Epidermal melanocyte (primary cell): ENCODE measurements around the gene CIBAR2.

Source experiments
- DNase-seq: peaks from one replicate; pipeline ENCODE4 v3.0.0; 2011; ENCODE audit warnings: low spot score; ENCODE audit not compliant: insufficient read length

CIBAR2 gene

DNA sequence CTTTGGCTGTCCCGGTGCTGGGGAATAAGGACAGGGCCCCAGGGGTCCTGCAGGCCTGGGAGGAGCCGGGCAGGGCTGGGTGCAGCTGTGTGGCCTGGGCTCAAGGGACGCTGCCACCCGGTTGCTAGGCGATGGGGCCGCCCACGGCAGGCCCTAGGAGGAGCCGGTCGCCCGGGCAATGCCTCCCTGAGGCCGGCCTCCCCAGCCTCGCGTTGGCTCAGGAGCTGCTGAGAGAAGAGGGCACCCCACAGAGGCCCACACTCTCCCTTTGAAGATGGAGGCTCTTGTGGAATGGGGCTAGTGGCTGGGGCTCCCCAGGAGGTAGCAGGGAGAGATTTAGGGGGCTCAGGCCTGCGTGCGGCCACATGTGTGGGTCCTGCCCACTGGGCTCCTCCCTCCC lies at the start of gene CIBAR2:
Gene CIBAR2, minus strand, starts transcription at position 109 of the 400 bp plus-strand sequence. CDS start 120 bp downstream, outside the sequence.
- no peak for DNase-seq

DNA sequence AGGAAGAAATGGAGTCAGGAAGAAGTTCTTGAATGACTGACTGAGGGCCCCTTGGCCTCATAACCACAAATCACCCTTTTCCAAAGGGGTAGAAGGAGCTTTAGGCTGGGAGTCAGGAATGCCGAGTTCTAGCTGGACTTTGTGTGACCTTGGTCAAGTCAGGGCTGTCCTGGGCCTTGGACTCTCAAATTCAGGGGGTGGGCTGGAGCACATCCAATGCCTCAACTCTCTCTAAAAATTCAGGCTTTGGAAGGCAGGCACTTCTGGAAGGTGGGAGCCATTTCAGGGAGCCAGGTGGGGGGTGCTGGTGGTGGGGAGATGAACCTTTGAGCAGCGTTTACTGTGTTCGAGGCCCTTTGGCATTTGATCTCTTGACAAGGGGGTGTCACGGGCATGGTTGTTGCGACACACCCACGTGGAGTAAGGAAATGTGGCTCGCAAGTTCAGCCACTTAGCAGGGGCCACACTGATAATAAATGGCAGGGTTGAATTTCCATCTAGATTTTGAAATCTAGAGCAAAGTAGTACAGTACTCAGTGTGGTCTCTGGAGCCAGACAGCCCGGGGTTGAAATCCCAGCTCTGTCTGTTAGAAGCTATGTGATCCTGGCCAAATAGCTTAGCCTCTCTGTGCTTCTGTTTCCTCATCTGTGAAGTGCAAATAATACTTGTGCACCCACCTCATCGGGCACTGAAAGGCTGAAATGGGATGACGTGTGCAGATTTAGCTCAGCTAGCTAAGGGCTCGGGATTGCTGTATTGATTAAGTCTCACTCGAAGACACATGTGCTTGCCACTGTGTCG lies 47.1 kb upstream of the CIBAR2 start:
- no peak for DNase-seq

DNA sequence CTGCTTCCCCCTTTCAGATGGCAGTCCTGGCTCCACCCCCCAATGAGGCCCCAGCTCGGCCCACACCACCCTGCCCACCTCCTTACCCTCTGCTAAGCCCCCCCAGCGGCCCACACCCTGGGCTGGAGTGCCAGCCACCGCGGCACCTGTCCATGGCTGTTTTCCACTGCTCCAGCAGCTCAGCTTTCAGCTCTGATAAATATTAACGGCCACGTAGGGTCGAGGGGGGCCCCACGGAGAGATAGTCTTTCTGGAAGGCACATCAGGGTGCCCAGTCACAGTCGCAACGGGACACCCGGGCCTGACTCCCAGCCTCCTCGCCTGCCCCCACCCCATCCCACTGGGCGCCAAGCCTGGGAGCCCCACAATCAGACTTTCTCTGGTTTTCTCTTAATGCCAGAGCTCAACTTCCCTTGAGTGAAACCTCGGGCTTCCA lies 46.5 kb upstream of the CIBAR2 start:
- DNase-seq = no peak

DNA sequence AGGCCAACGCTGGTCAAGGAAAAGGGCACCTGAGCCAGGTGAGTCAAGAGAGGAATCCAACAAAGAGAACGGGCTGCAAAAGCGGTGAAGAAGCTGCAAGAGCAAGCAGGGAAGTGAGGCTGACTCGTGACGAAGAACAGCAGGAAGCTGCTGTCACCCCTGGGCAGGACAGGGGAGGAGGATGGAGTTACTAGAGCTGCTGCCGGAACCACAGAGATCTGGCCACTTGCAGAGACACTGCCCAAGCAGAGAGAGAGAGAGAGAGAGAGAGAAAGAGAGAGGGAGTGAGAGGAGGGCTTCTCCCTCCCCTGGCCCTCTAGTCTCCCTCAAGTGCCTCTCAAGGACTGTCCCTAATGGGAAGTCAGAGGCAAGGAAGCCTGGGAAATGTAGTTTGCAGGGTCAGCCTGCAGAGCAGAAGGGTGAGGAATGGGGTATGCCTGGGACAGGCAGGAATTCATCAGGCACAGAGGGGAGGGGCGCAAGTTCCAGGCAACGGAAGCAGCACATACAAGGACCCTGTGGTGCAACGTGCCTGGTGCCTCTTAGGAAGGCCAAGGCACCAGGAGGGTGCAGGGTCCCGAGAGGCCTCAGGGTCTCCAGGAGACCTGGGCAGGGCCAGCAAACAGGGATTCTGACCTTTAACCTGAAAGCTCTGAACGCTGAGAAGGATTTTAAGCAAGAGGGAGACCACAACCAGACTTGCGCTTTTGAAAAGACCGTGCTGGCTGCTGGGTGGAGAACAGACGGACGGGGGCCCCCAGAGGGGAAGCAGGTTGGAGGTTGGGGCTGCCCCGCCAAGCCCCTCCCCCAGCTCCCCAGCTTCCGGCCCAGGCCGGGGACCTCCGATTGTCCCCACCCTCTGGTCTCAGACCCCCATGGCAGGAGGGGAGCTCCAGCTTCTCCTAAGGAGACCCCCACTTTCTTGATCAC lies 45.8 kb upstream of the CIBAR2 start:
- no peak for DNase-seq

DNA sequence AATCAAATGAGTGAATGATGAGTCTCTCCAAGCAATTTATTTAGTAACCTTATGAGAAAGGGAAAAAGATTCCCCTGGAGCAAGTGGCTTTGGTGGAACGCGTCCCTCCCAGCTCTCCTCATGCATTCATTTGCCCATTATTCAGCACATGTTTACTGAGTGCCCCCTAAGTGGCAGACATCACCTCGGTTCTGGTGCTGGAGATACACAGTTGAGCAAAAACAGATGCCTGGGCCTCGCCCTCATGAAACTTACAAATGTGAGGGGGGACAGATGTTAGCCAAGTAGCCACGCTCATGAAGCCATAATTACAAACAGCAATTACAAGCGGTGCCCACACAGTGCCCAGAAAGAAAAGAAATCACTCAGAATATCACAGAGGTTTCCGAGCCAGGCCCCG lies 45.1 kb upstream of the CIBAR2 start:
- no peak for DNase-seq

DNA sequence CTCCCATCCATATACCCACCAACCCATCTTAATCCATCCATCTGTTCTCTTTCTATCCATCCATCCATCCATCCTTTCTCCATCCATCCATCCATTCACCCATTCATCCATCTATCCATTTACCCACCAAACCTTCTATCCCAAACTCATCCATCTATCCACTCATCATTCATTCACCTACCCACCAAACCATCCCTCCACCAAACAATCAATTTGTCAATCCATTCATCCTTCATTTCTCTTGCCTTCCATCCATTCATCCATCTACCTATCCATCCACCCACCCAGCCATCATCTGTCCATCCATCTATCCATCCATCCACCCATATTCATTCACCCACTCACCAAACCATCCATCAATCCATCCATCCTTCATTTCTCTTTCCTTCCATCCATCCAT lies 44.6 kb upstream of the CIBAR2 start:
- no peak for DNase-seq

DNA sequence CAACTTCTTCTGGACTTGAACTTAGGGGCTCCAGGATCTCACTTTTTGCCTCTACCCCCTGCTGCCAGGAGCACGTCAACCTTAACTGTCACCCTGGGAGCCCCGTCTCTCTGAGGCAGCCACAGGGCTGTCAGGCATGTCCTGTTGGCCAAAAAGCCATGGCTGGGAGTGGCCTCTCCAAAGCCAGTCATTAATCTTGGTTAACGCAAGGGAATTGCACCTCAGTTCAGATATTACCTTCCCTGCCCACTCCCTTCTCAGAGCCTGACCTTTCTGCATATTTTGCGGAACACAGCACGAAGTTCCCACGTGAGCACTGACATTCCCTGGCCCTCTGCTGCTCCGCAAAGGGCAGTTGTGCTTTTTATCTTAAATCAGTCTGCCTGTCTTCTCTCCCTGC lies 44.2 kb upstream of the CIBAR2 start:
- DNase-seq = no peak

DNA sequence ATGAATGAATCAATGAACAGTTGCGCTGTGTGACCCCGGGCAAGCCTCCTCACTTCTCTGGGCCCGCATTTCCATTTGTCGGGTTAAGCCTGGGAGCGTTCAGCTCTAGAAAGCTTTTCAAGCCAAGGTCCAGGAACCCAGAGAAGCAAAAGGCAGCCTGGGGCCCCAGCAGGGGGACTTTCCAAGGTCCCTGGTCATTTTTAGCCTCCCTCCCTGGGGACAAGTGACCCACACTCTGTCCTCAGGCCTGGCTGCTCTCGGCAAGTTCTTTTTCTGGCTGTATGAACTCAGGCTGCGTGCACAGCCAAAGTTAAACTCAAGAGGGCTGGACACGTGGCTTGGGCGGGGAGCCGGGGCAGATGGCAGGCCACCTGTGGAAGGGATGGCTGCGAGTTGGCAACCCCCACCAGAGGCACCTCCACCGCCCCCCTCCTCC lies 41.4 kb upstream of the CIBAR2 start:
- no peak for DNase-seq

DNA sequence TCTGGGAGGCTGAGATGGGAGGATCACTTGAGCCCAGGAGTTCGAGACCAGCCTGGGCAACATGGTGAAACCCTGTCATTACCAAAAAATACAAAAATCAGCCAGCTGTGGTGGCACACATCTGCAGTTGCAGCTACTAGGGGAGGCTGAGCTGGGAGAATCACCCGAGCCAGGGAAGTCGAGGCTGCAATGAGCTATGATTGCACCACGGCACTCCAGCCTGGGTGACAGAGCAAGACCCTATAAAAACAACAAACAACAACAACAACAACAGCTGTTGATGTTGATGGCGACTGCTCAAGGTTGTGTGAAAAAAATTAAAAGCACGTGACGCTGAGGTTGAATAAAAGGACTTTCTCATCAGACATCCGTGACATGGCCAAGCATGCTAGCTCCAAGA lies 40.8 kb upstream of the CIBAR2 start:
- no peak for DNase-seq

DNA sequence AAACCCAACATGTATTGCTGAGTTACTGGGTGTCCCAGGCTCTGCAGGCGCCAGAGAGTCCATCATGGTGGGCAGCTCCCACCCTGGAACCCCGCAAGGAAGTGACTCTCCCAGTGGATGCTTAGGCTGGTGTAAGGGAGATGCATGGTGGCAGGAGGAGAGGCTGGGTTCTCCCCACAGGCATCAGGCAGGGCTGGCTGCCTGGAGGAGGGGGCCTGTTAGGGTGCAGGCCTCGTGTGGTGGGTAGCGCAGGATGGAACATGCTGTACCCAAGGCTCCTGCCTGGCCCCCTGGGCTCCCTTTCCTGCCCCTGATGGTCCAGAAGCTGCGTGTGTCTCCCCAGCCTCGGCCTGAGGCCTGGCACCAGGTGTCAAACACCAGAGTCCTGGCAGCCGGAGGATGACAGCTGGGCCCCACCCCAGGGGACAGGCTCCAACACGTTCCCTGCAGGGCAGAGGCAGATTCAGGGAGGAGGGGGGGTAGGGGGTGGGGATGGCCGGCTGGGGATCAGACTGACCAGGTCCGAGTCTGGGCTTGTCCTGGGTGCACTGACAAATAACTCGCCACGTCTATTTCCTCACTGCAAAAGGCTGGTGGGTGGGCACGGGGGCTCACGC lies 40.2 kb upstream of the CIBAR2 start:
- no peak for DNase-seq

DNA sequence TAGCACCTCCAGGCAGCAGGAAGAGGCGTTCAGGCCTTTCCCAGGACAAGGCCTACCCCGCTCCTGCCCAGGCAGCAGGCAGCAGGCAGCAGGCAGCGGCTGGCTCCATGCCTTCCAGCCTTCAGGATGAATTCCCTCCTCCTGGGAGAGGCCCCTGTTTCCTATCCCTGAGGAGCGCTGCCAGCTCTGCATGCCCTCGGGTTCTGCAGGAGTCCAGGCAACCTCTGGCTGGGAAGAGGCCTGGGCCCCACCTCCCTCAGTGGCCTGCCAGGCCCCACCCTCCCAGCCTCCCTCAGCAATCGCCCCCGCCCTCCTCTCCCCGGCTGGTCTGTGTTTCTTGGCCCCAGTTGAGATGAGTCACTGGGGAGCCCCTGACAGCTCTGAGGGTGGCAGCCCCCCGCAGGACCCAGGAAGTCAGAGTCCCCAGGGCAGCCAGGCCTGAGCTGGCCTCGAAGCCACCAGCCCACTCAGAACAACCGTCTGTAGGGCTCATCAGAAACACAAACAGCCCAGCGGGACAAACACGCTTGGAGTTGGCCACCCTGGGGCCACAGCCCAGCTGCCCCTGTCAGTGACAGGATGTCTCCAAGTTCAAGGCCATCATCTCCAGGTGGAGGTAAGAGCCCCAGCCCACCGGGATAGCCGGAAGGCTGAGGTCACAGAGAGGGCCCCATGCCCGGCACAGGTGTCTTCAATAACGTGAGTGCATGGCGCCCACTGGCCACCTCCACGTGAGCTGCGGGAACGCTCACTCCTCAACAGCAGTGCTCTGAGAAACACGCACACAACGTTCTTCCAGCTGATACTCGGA lies 39.5 kb upstream of the CIBAR2 start:
- peak; percentile 85 for DNase-seq

DNA sequence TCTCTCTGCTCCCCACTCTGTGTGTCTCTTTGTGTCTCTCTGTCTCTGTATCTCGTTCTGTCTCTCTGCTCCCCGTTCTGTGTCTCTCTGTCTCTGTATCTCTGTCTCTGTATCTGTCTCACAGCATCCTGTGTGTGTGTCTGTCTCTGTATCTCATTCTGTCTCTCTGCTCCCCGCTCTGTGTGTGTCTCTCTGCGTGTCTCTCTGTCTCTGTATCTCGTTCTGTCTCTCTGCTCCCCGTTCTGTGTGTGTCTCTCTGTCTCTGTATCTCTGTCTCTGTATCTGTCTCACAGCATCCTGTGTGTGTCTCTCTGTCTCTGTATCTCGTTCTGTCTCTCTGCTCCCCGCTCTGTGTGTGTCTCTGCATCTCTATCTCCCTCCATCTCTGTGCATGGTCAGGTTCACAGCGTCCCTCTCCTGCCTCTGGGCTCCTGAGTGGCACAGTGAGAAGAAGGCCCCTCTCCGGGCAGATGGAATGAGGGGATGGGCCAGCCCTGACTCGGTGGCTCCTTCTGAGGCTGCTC lies 38.9 kb upstream of the CIBAR2 start:
- DNase-seq = no peak

DNA sequence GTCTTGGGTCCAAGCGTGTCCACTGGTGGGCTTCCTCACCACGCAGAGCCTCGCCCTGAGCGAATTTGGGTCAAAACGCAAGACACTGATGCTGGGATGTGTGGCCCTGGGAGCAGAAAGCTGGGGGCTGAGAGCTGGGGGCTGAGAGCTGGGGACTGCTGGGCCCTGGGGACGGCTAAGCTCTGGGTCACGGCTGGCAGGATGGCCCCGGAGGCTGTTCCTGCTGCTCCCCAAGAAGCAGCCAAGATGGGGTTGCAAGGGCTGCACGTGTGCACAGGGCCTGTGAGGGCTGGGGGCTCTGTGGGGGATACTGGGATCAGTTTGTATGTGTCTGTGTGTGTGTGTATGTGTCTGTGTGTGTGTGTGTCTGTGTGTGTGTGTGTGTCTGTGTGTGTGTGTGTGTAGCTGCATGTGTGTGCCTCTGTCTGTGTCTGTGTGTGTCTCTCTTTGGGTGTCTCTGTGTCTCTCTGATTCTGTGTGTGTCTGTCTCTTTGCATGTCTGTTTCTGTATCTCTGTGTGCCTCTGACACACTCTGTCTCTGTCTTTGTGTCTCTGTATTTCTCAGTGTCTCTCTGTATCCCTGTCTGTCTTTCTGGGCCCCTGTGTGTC lies 38.2 kb upstream of the CIBAR2 start:
- DNase-seq = no peak

DNA sequence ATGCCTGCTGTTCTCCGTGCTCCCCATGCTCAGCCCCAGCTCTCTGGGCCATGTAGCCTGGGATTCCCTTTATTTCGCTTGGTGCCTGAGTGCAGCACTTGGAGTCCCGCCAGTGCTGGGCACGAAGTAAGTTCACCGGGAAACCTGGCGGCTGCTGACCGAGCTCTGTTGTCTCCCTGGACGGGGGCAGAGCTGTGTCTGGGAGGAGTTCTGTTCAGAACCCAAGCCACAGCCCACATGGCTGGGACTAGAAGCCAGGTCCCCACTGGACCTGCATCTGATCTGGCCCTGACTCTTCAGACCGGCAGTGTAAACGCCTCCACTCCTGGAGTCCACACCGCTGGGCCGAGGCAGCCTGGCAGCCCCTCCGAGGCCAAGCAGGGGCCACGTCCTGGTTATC lies 37.5 kb upstream of the CIBAR2 start:
- no peak for DNase-seq

DNA sequence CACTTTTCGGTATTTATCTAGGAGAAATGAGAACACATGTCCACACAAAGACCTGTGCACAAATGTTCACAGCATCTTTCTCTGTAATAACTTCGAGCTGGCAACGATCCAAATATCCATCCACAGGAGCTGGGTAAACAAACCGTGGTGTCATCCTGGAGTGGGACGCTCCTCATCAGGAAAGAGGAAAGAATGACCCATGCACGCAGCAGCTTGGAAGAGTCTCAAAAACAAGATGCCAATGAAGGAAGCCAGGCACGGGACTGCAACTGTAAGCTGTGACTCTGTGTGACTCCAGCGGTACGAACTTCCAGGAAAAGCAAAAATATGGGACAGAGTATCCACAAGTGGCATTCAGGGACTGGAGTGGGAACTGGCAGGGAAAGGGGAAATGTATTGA lies 36.7 kb upstream of the CIBAR2 start:
- no peak for DNase-seq

DNA sequence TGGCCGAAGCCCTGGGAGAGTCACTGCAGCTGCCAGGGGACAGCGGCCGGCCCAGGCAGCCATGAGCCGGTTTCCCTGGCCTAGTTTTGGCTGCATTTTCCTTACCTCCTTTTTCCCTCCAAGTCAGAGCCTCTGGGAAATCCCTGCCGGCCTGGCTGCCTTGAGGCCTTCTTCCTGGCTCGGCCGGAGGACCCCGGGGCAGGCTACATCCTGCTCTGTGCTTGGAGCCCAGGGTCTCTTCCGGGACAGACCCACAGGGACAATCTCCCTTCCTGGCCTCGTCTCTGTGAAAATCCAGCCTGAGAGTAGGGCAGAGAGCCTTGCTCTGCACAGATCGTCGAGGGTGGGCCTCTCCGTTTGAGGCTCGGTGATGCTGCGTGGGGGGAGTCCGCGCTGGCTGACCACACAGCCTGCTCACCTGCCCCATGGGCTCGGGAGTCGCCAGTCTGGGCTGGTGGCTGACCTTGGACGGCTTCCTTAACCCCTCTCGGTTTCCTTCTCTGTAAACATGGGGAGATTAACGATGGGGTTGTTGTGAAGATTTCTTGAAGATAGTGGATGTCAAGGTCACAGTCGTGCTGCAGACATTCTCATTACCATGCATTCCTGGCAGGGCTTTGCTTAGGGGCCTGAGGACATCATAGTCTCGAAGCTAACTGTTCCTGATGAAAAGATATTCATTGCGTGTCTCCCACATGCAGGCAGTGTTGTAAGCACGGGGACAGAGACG lies 34.8 kb upstream of the CIBAR2 start:
- DNase-seq = no peak

DNA sequence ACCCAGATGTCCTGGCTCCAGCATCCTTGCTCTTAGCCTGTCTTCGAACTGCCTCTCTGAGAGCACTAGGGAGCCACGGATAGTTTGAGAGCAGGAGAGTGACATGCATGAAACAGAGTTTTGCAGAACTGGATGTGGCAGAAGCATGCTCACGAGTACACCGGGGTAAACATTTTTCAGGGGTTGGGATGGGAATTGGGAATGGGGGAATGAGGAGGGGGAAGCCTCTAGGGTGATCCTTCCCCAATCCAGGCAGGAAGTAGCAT lies 34.2 kb upstream of the CIBAR2 start:
- DNase-seq = no peak

DNA sequence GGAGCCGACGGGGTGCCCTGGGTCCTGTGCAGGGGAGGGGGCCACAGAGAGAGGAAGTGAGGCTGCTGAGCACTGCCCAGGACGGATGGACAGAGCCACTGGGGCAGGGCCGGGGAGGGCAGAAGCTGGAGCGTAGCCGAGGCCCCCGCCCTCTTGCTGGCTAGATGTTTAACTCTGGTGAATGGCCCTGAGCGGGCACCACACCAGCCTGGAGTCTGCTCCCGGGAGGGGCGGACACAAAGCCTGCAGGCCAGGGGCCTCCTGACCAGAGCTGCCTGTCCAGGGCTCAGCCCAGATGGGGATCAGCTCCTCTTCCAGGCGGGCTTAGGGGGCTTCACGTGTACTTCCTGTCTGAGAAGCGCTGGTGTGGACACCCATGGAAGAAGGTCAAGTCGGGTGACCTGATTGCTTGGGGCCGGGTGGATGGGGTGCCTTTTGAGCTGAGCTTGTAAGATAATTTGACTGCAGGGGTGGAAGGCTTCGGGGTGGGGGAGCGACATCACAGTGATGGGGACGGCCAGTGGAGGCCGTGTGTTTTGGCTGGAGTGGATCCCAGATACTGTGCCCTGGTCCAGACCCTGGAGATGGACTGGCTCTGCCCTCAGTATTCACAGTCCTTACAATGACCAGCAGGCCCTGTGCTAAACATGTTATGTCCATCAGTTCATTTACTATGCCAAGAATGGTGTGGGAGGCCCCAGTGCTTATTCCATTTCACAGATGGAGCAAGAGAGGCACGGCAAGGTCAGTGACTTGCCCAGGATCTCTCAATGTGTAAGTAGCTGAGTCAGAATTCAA lies 33.7 kb upstream of the CIBAR2 start:
- no peak for DNase-seq

DNA sequence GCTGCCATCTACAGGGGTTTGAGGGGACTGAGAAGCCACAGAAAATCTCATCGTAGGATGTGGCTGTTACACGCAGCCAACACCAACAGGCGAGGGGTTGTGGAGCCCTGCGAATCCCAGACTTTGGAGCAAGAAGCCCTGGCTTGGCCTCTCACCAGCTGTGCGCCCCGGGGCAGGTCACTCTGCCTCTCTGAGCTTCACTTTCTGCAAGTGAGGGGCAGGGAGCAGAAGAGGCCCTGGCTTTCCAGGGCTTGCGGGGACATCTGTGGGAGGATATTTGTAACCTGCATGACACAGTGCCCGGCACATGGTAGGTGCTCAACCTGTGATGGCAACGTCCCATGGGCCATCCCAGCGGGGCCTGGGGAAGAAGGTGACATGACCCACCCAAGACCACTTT lies 32.9 kb upstream of the CIBAR2 start:
- DNase-seq = no peak
